HG03571 (cell line): ENCODE data around the gene CIT.
"Not testable (repeated sequence)": the region's sequence is repeated elsewhere in the genome, so short reads cannot be mapped to it uniquely, and the experiment has no call there.

Source experiments
- ATAC-seq: cut with Tn5 transposase; IDR thresholded peaks from one replicate; pipeline ENCODE4 v1.9.1; 2021; ENCODE audit not compliant: unreplicated experiment

The CIT gene, protein sequence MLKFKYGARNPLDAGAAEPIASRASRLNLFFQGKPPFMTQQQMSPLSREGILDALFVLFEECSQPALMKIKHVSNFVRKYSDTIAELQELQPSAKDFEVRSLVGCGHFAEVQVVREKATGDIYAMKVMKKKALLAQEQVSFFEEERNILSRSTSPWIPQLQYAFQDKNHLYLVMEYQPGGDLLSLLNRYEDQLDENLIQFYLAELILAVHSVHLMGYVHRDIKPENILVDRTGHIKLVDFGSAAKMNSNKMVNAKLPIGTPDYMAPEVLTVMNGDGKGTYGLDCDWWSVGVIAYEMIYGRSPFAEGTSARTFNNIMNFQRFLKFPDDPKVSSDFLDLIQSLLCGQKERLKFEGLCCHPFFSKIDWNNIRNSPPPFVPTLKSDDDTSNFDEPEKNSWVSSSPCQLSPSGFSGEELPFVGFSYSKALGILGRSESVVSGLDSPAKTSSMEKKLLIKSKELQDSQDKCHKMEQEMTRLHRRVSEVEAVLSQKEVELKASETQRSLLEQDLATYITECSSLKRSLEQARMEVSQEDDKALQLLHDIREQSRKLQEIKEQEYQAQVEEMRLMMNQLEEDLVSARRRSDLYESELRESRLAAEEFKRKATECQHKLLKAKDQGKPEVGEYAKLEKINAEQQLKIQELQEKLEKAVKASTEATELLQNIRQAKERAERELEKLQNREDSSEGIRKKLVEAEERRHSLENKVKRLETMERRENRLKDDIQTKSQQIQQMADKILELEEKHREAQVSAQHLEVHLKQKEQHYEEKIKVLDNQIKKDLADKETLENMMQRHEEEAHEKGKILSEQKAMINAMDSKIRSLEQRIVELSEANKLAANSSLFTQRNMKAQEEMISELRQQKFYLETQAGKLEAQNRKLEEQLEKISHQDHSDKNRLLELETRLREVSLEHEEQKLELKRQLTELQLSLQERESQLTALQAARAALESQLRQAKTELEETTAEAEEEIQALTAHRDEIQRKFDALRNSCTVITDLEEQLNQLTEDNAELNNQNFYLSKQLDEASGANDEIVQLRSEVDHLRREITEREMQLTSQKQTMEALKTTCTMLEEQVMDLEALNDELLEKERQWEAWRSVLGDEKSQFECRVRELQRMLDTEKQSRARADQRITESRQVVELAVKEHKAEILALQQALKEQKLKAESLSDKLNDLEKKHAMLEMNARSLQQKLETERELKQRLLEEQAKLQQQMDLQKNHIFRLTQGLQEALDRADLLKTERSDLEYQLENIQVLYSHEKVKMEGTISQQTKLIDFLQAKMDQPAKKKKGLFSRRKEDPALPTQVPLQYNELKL (N-terminal part only)

DNA sequence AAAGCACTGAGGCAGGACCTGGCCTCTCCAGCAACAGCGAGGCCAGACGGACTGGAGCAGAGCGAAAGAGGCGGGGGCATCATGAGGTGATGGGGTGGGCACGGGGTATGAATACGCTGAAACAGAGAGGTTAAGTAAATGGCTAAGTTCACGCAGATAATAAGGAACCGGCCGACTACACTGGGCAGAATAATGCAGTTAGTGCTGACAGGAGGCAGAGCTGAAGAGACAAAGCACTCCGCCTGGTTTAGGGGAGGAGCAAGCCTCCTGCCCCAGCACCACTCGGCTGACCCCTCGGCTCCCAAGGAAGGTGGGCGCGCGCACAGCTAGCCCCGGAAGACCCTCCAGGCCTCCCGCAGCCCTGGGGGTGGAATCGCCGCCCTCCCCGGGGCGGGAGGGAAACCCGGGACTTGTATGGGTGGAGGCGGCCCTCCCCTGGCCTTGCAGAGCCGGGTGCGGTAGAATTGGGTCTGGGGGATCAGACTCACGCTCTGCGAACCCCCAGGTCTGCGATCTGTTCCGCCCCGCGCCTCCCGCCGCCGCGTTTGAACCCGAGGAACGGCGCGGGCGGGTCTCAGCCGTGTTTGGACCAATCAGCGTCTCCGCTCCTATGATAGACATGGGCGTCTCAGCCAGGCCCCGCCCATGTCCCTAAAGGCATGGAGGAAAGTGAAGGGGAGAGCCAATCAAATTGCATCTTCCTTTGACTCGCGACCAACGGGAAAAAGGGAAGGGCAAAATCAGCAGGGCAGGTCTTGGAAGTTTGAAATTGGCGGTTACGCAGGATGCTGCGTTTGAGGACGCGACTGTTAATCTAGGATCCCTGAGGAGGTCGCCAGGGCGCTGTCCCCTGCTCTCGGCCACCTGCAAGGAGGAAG is at the start of gene CIT:
Gene CIT (minus strand): TSS at position 560 of the 878 bp plus-strand sequence. CDS start 1,152 bp downstream, outside the sequence.
- peak; percentile 99 for ATAC-seq

DNA sequence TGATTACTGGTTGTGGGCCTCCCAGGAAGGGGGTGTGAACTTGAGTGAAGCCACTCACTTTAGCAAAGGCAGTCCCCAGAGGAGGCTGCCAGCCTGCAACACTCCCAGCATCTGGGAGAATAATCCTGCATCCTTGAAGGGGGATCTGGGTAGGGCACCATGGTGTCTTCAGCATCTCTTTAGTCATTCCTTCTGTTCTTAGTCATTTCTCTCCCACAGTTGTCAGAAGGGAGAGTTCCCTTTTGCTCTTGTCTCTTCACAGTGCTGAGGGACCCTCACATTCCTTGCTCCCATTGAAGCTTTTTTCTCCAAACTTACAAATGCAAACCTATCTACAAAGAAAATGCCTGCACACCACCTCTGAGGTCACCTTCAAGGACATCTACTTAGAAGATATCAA is 48.1 kb upstream of the CIT start:
- ATAC-seq = no peak

DNA sequence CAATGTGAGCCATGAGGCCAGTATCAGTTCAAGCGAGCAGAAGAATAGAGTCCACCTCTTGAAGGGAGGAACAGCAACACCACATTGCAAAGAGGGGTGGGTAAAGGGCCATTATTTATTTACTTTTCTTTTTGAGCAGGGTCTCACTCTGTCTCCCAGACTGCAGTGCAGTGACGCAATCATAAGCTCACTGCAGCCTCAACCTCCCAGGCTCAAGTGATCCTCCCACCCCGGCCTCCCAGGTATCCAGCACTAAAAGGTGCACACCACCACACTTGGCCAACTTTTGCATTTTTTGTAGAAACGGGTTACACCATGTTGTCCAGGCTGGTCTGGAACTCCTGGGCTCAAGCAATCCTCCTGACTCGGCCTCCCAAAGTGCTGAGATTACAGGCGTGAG is 42.9 kb upstream of the CIT start:
- no peak for ATAC-seq

DNA sequence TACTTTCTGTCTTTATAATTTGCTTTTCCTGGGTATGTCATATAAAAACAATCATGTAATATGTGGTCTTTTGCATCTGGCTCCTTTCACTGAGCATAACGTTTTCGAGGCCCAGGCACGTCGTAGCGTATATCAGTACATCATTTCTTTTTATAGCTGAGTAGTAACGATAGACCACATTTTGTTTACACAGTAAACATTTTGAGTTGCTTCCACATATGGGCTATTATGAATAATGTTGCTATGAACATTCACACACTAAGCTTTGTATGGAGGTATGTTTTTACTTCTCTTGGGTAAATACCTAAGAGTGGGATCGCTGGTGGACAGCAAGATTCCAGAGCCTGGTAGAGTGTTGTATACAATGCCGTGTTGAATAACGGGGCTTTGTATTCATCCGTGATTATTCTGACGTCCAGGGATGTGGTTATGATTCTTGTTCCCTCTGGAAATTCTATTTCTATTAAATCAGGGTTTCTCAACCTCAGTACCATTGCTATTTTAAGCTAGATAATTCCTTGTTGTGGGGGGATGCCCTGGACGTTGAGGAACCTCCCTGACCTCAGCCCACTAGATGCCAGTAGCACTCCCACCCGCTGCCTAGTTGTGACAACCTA is 38.9 kb upstream of the CIT start:
- no peak for ATAC-seq

DNA sequence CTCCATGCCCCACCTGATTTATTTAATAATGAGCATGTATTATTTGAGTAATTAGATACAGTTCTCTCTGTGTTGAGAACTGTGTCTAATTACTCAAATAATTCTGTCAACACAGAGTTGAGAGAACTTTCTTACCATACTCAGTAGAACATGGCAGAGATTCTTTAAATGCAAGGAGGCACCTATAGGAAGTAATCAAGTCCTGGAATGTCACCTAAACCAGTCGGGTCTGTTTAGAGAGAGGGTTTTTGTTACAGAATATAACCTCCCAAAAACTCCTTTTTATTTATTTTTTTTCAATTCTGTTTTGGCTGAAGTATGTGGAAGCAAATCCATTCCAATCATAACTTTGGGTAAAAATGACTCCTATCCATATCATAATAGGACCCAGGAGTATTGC is 37.5 kb upstream of the CIT start:
- ATAC-seq = no peak

DNA sequence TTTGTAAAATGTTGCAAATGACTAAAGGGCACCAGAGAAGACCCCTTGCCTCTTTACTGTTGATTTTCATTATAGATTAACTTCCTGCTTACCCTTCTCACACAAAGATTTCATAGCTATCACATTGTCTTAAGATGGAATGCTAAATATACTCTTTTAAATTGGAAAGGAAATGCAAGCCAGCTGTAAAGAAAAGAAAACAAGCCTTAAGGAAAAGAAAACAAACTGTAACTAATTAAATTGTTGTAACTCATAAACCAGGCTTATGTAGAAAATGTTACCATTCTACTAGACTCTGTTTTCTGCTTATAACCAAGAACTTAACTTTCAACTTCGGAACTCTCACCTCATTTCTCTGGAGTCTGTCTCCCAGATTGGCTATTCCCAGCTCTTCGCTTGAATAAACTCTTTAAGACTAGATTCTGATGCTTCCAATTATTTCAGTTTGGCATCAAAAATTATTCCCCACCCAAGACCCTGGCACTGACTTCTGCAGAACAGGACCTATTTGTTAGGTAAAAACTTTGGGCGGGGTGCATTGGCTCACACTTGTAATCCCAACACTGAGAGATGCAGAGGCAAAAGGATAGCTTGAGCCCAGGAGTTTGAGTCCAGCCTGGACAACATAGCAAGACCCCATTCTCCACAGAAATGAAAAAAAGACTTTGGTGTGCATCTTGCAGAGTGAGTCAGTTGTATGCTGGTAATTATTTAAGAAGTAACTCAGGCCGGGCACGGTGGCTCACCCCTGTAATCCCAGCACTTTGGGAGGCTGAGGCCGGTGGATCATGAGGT is 36.6 kb upstream of the CIT start:
- ATAC-seq = no peak

DNA sequence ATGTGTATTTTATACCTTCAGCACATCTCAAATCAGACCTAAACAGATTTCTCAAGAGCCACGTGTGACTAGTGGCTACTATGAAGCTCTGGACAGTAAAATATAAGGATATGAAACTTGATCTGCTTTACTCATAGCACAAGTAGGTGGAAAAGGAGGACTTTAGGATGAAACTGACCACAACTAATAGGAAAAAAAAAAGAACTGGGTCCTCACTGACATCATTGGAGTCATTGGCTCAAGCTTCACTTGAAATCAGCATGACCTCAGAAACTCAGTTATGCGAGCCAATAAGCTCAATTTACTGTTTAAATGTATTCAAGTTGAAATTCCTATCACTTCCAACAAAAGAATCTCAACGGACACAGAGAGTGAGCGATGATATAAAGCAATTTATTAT is 34.1 kb upstream of the CIT start:
- no peak for ATAC-seq

DNA sequence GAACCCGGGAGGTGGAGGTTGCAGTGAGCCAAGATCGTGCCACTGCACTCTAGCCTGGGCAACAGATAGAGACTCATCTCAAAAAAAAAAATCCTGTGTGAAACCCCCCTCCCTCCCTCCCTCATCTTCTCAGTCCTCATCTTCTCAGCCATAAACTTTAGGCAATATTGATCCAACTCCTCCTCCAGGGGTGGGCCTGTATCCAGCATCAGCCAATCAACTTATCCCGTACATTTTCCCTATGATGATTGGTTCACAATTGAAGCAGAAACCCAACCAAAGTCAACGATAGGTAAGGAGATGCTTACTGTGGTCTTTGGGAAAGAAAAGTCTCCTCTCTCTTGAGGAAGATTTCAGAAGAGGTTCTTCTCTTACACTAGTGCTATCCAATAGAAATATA is 33.5 kb upstream of the CIT start:
- ATAC-seq = no peak

DNA sequence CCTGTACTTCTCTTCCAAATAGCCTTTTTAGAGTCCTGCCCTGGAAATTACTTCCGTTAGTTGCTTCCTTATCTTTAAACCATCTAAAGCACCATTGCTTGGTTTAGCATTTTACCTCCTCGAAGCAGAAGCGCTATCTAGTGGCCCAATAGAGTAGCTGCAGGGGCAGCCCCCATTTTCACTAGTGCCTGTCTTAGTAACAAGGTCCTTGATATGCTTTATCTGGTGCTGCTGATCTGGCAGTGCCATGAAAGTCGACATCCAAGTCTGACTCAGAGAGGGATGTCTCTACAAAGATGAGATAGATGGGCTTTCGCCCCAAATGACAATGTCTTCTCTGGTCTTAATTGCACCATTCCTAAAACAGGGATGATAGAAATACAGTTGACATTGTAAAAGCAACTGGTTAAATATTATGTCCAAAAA is 25.0 kb upstream of the CIT start:
- peak; percentile 64 for ATAC-seq

DNA sequence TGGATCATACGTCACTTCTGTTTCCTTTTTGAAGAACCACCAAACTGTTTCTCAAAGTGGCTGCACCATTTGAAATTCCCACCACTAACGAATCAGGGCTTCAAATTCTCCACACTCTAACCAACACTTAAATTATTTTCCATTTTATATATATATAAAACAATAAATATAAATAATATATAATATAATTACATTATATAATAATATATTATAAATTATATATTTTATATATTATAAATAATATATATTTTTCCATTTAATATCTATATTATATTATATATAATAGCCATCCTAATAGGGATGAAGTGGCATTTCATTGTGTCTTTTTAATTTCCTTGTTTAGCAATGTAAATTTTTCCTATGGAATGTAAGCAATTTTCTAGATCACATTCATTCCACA is 24.6 kb upstream of the CIT start:
- no peak for ATAC-seq

DNA sequence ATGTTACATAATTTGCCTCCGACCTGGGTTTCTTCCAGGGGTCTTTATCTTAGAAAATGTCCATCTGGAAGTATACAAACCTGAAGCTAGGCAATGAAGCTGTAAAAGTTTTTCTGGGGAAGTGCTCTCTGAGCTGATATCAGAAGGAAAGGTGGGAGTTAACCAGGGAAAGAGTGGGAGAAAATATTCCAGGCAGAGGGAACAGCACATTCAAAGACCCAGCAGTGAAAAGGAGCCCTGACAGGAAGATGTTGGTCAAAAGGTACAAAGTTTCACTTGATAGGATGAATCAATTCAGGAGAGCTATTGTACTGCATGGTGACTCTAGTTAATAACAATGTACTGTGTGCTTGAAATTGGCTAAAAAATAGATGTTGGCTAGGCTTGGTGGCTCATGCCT is 17.8 kb upstream of the CIT start:
- ATAC-seq = no peak

DNA sequence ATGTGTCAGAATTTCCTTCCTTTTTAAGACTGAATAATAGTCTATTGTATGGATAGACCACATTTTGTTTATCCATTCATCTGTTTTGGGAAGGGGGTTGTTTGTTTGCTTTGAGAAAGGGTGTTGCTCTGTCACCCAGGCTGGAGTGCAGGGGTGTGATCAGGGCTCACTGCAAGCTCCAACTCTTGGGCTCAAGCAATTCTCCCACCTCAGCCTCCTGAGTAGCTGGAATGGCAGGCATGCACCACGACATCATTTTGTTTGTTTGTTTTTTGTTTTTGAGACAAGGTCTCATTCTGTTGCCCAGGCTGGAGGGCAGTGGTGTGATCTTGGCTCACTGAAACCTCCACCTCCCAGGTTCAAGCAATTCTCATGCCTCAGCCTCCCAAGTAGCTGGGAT is 15.5 kb upstream of the CIT start:
- ATAC-seq = not testable (repeated sequence)

DNA sequence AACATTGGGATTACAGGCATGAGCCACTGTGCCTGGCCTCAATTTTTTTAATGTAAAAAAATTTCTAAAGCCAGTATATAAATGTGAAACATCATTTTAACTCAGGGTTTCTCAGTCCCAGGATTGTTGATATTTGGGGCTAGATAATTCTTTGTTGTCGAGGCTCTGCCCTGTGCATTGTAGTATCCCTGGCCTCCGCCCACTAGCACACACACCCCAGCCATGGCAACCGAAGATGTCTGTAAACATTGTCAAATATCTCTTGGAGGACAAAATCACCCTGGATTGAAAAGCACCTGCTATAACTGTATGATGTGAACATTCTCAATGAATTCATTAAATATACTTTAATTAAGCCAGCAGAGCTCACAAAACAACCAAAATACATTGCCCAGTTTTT is 8.4 kb upstream of the CIT start:
- no peak for ATAC-seq

DNA sequence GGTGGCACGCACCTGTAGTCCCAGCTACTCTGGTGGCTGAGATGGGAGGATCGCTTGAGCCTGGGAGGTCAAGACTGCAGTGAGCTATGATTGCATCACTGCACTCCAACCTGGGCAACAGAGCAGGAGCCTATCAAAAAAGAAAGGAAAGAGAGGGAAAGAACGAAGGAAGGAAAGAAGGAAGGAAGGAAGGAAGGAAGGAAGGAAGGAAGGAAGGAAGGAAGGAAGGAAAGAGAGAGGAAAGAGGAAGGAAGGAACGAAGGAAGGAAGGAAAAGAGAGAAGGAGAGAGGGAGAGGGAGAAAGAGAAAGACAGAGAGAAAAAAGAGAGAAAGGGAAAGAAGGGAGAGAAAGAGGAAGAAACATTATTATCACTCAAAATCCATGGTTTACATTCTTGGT is 6.7 kb upstream of the CIT start:
- ATAC-seq = not testable (repeated sequence)

DNA sequence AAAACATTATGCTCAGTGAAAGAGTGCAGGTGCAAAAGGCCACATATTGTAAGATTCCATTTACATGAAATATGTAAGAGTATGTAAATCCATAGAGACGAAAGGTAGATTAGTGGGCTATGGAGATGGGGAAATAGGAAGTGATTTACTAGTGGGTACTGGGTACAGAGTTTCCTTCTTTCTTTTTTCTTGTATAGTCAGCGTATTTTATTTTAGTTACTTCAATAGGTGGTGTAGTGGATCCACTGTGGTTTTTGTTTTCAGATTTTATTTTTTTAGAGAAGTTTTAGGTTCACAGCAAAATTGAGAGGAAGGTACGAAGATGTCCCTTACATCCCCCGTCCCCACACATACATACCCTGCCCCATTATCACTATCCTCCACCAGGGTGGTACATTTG is 6.1 kb upstream of the CIT start:
- ATAC-seq = no peak

DNA sequence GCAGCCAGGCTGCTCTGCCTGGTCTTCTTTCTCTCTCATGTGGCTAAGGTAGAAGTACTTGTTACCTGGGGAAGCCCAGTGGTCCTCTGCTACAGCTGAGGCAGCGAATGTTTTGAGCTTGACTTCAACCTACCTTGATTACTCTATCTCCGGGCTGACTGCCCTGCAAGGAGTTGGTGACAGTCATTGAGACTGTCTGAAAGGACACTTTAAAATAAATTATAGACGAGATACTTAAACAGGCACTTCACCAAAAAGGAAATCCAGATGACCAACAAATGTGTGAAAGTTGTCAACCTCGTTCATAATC is 474 bp upstream of the CIT start:
- ATAC-seq = no peak

DNA sequence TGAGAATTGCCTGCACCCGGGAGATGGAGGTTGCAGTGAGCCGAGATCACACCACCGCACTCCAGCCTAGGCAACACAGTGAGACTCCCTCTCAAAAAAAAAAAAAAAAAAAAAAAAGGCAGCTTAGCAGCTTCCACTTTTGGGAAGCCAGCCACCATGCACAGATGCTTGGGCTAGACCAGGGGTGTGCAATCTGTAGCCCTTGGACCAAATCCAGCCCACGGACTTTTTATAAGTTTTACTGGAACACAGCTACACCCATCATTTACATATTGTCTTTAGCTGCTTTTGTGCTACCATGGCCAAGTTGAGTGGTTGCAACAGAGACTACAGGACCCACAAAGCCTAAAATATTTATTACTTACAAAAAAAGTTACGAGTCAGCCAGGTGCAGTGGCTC is 6.7 kb downstream of the CIT start:
- ATAC-seq = no peak

DNA sequence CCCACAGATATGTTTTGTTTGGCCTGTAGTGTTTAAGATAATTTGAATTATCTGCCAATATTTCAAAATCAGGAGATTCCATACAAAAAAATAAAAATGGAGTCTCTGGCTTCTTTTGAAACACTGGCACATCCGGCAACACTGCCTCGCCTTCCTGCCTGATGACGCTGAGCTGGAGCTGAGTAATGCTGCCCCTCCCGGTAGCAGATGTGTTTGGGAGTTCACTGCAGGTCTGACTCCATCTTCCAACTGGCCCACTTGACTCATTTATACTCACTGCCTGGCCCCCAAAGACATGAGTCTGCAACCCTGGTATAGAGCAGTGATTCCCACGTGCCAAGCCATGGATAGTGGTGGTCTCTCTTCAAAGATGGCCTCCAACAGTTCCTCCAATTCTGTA is 7.4 kb downstream of the CIT start:
- ATAC-seq = no peak

DNA sequence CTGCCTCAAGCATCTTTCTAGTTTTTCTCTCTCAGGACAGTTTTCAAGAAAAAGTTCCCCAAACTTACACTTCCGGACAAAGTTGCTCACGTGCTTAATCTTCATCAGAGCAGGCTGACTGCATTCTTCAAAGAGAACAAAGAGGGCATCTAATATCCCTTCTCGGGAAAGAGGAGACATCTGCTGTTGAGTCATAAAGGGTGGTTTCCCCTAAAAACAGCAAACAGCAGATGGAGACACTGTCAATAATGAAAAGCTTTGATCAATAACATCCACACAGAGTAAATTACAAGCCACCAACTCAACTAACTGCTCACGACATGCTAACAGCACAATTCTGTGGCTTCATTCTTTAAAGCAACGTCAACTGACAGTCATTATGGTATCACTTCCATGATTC is 8.1 kb downstream of the CIT start:
- no peak for ATAC-seq
